ENCODE data around the gene TUFM.
"Not testable (repeated sequence)": the region's sequence is repeated elsewhere in the genome, so short reads cannot be mapped to it uniquely, and the experiment has no call there.

The TUFM gene

GRCh38 chr16:28875134-28876018 lies 29.2 kb upstream of the TUFM start:
- DNase-seq = no peak

GRCh38 chr16:28874406-28874805 lies 28.3 kb upstream of the TUFM start:
- DNase-seq = no peak

GRCh38 chr16:28873543-28874201 lies 27.5 kb upstream of the TUFM start:
- no peak for DNase-seq

- no peak for DNase-seq
Measured at GRCh38 chr16:28872952-28873351, 26.8 kb upstream of the TUFM start.

GRCh38 chr16:28869201-28869600 lies 23.1 kb upstream of the TUFM start:
- DNase-seq = no peak

GRCh38 chr16:28867646-28868045 lies 21.5 kb upstream of the TUFM start:
- DNase-seq = not testable (repeated sequence)

- DNase-seq = no peak
Measured at GRCh38 chr16:28867241-28867640, 21.1 kb upstream of the TUFM start.

GRCh38 chr16:28866454-28866804 lies 20.3 kb upstream of the TUFM start:
- DNase-seq = no peak

- DNase-seq = no peak
Measured at GRCh38 chr16:28865722-28866453, 19.7 kb upstream of the TUFM start.

- no peak for DNase-seq
Measured at GRCh38 chr16:28865001-28865688, 19.0 kb upstream of the TUFM start.

GRCh38 chr16:28863929-28864793 lies 18.0 kb upstream of the TUFM start:
- DNase-seq = no peak

- DNase-seq = no peak
Measured at GRCh38 chr16:28859326-28859725, 13.2 kb upstream of the TUFM start.

GRCh38 chr16:28858421-28858820 lies 12.3 kb upstream of the TUFM start:
- no peak for DNase-seq

GRCh38 chr16:28846933-28847273 lies 755 bp upstream of the TUFM start:
- no peak for DNase-seq

- DNase-seq = no peak
Measured at GRCh38 chr16:28845761-28846079, 428 bp downstream of the TUFM start.

- DNase-seq = no peak
Measured at GRCh38 chr16:28845293-28845692, 855 bp downstream of the TUFM start.

- no peak for DNase-seq
Measured at GRCh38 chr16:28844226-28844885, 1.8 kb downstream of the TUFM start.

- no peak for DNase-seq
Measured at GRCh38 chr16:28843766-28844165, 2.4 kb downstream of the TUFM start.

GRCh38 chr16:28842696-28843095 lies 3.5 kb downstream of the TUFM start:
- DNase-seq = no peak

GRCh38 chr16:28839899-28840298 lies 6.2 kb downstream of the TUFM start:
- DNase-seq = no peak

GRCh38 chr16:28839004-28839639 lies 7.0 kb downstream of the TUFM start:
- DNase-seq = no peak
